HEK293 (cell line): Measurements from ENCODE around the gene B9D1.

Experiments
- CTCF ChIA-PET: fragments of 350-600 bp; formaldehyde crosslinking; extraction: SDS; loops from one replicate; lab custom pipeline; 2021; ENCODE audit warnings: antibody characterized with exemption; lab: Yijun Ruan, JAX
- POLR2A ChIA-PET: fragments of 300-600 bp; formaldehyde crosslinking; extraction: SDS; loops from one replicate; lab custom pipeline; 2020; ENCODE audit warnings: antibody characterized with exemption, inconsistent platforms; lab: Yijun Ruan, JAX
- H3K27ac ChIP-seq: fragments of 200-500 bp; sonication (Bioruptor generic); 2 replicates; pipeline ENCODE4 v1.5.1; 2014; ENCODE audit warnings: low read depth, low read length, control low read depth, inconsistent platforms; ENCODE audit errors: extremely low read depth
- H3K36me3 ChIP-seq, 2 experiments: fragments of 200-500 bp in 1 of 2; sonication (Bioruptor generic) in 1 of 2; 1 replicate in 1 of 2; 2 replicates in 1 of 2; pipeline ENCODE4 v1.5.1; 2014 to 2017; ENCODE audit warnings: inconsistent platforms in 2 of 2, low read length in 2 of 2; ENCODE audit not compliant: control insufficient read depth in 2 of 2, insufficient read depth in 1 of 2
- H3K4me1 ChIP-seq: fragments of 200-500 bp; sonication (Bioruptor generic); 2 replicates; pipeline ENCODE4 v1.5.1; 2014; ENCODE audit warnings: mild to moderate bottlenecking, low read length, inconsistent platforms; ENCODE audit not compliant: control insufficient read depth, insufficient read depth
- H3K4me3 ChIP-seq: 2 replicates; pipeline ENCODE4 v1.5.1; 2011; ENCODE audit warnings: low read depth, mild to moderate bottlenecking, control low read depth, low read length, moderate library complexity
- H3K9me3 ChIP-seq: fragments of 200-500 bp; sonication (Bioruptor generic); 2 replicates; pipeline ENCODE4 v1.5.1; 2014; ENCODE audit warnings: low read depth, low read length, inconsistent platforms; ENCODE audit not compliant: control insufficient read depth, insufficient read depth
- EGR2 ChIP-seq: fragments of 450-650 bp; formaldehyde crosslinking; IDR thresholded peaks from 2 replicates; pipeline ENCODE4 v1.5.1; 2016; ENCODE audit warnings: low read depth, missing biosample characterization, missing genetic modification characterization
- HOXC10 ChIP-seq: sonication (generic); formaldehyde crosslinking; IDR thresholded peaks from 2 replicates; pipeline ENCODE4 v1.8.1; 2023; ENCODE audit warnings: mild to moderate bottlenecking, missing genetic modification reagents
- KLF1 ChIP-seq: fragments of 450-650 bp; formaldehyde crosslinking; IDR thresholded peaks from 2 replicates; pipeline ENCODE4 v1.5.1; 2016; ENCODE audit warnings: missing biosample characterization, missing genetic modification characterization
- ZBTB1 ChIP-seq: fragments of 450-650 bp; formaldehyde crosslinking; IDR thresholded peaks from 2 replicates; pipeline ENCODE4 v1.5.1; 2016; ENCODE audit warnings: missing biosample characterization, missing genetic modification characterization
- ZNF112 ChIP-seq: fragments of 450-650 bp; formaldehyde crosslinking; IDR thresholded peaks from 2 replicates; pipeline ENCODE4 v1.5.0; 2017; ENCODE audit warnings: missing biosample characterization, missing genetic modification characterization
- ZNF146 ChIP-seq: fragments of 450-650 bp; formaldehyde crosslinking; IDR thresholded peaks from 2 replicates; pipeline ENCODE4 v1.5.1; 2016; ENCODE audit warnings: missing biosample characterization, missing genetic modification characterization
- ZNF202 ChIP-seq: fragments of 450-650 bp; formaldehyde crosslinking; IDR thresholded peaks from 2 replicates; pipeline ENCODE4 v1.5.1; 2016; ENCODE audit warnings: missing biosample characterization, missing genetic modification characterization, borderline replicate concordance
- ZNF335 ChIP-seq: fragments of 450-650 bp; formaldehyde crosslinking; conservative IDR thresholded peaks from 2 replicates; pipeline ENCODE4 v1.5.1; 2016; ENCODE audit warnings: missing biosample characterization, missing genetic modification characterization
- ZNF48 ChIP-seq: fragments of 450-650 bp; formaldehyde crosslinking; IDR thresholded peaks from 2 replicates; pipeline ENCODE4 v1.5.1; 2016; ENCODE audit warnings: missing biosample characterization, missing genetic modification characterization
- ZNF501 ChIP-seq: fragments of 450-650 bp; formaldehyde crosslinking; IDR thresholded peaks from 2 replicates; pipeline ENCODE4 v1.5.1; 2016; ENCODE audit warnings: missing biosample characterization, missing genetic modification characterization
- ZNF623 ChIP-seq: fragments of 450-650 bp; formaldehyde crosslinking; IDR thresholded peaks from 2 replicates; pipeline ENCODE4 v1.5.1; 2016; ENCODE audit warnings: missing biosample characterization, missing genetic modification characterization
- TF ChIP-seq, protein P1 (sequence below): fragments of 450-650 bp; formaldehyde crosslinking; IDR thresholded peaks from 2 replicates; pipeline ENCODE4 v1.5.1; 2017; ENCODE audit warnings: missing biosample characterization, mild to moderate bottlenecking, missing genetic modification characterization, moderate library complexity
- TF ChIP-seq, protein P2 (sequence below): fragments of 450-650 bp; formaldehyde crosslinking; IDR thresholded peaks from 2 replicates; pipeline ENCODE4 v1.5.1; 2016; ENCODE audit warnings: missing biosample characterization, missing genetic modification characterization, low read depth
- TF ChIP-seq, protein P3 (sequence below): fragments of 450-650 bp; formaldehyde crosslinking; IDR thresholded peaks from 2 replicates; pipeline ENCODE4 v1.5.1; 2016; ENCODE audit warnings: missing biosample characterization, missing genetic modification characterization
- TF ChIP-seq, protein P4 (sequence below): fragments of 450-650 bp; formaldehyde crosslinking; IDR thresholded peaks from 2 replicates; pipeline ENCODE4 v1.5.1; 2016; ENCODE audit warnings: missing biosample characterization, missing genetic modification characterization

B9D1 gene

DNA sequence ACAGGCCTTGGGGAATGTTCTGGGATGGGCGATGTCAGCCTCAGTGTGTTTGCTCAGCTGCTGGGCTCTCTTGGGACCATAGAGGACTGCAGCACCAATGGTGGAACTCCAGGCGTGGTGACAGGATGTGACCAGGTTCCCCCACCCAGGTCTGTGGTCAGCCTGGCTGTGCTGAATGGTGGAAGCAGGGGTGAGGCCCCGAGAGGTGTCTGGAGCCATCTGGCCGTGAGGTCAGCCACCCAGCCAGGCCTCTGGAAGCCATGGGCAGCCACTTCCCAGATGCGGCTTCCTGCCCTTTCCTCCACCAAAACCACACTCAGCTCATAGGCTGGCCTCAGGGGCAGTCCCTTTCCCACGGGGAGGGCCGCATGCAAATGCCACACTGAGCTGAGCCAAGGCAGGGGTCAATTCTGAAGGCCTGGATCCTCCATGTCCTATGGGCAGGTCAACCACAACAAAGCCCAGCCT lies 8.0 kb upstream of the B9D1 start (continued):
- TF ChIP-seq, protein P1, sequence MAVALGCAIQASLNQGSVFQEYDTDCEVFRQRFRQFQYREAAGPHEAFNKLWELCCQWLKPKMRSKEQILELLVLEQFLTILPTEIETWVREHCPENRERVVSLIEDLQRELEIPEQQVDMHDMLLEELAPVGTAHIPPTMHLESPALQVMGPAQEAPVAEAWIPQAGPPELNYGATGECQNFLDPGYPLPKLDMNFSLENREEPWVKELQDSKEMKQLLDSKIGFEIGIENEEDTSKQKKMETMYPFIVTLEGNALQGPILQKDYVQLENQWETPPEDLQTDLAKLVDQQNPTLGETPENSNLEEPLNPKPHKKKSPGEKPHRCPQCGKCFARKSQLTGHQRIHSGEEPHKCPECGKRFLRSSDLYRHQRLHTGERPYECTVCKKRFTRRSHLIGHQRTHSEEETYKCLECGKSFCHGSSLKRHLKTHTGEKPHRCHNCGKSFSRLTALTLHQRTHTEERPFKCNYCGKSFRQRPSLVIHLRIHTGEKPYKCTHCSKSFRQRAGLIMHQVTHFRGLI (tag by site-specific recombination), result no peak
- TF ChIP-seq ZNF146 (tag by site-specific recombination) (no peak), HOXC10 (CRISPR knock-in tag) (no peak), ZNF335 (no peak), ZNF48 (tag by site-specific recombination) (no peak), EGR2 (tag by site-specific recombination) (no peak), ZNF501 (no peak), ZBTB1 (tag by site-specific recombination) (no peak)
- TF ChIP-seq, protein P2, sequence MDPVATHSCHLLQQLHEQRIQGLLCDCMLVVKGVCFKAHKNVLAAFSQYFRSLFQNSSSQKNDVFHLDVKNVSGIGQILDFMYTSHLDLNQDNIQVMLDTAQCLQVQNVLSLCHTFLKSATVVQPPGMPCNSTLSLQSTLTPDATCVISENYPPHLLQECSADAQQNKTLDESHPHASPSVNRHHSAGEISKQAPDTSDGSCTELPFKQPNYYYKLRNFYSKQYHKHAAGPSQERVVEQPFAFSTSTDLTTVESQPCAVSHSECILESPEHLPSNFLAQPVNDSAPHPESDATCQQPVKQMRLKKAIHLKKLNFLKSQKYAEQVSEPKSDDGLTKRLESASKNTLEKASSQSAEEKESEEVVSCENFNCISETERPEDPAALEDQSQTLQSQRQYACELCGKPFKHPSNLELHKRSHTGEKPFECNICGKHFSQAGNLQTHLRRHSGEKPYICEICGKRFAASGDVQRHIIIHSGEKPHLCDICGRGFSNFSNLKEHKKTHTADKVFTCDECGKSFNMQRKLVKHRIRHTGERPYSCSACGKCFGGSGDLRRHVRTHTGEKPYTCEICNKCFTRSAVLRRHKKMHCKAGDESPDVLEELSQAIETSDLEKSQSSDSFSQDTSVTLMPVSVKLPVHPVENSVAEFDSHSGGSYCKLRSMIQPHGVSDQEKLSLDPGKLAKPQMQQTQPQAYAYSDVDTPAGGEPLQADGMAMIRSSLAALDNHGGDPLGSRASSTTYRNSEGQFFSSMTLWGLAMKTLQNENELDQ (tag by site-specific recombination), result no peak
- TF ChIP-seq, protein P3, sequence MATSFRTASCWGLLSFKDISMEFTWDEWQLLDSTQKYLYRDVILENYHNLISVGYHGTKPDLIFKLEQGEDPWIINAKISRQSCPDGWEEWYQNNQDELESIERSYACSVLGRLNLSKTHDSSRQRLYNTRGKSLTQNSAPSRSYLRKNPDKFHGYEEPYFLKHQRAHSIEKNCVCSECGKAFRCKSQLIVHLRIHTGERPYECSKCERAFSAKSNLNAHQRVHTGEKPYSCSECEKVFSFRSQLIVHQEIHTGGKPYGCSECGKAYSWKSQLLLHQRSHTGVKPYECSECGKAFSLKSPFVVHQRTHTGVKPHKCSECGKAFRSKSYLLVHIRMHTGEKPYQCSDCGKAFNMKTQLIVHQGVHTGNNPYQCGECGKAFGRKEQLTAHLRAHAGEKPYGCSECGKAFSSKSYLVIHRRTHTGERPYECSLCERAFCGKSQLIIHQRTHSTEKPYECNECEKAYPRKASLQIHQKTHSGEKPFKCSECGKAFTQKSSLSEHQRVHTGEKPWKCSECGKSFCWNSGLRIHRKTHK (tag by site-specific recombination), result no peak

DNA sequence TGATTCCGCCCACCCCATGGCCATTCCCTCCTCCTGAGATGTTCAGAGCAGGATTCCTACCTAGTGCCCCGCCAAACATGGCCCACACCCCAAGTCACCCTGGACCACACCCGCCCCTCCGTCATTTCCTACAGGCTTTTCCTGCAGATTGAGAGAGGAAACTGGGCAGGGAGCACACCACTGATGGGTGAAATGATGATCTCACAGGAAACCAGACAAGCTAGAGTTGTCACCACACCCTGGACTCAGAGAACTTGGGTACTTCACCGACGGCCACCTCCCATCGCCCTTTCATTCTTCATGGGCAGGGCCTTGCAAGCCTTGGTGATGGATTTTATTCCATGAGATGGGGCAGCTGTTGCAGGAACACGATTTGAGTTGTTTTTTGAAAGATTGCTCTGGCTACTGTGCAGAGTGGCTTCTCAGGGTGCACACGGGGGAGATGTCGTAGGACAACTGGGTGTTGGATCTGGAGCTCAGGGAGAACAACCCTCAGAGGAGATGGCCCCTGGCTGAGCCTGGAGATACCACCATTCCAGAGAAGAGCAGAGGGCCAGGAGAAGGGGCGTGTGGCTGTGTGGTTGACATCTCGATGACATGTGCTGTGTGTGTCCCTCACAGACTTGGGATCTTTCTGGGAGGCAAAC lies 7.4 kb upstream of the B9D1 start:
- no peaks in the 10 kb centered on the region for H3K9me3 ChIP-seq
- H3K4me3 ChIP-seq, result no peak overlapping the region
- no peaks in the 10 kb centered on the region; a peak in 1 of 3 replicates for H3K36me3 ChIP-seq
- CTCF ChIA-PET, result interaction anchor here (0.6 to 1.2 kb wide), 4 partner anchors 77 to 404 kb away, joined by 3 to 4 read pairs (median 4); no protein-coding TSS in a partner anchor
- H3K27ac ChIP-seq, result no peak overlapping the region
- POLR2A ChIA-PET, result interaction anchor here (2.4 kb wide), 1 partner anchor 8 kb away, joined by 10 read pairs; the partner anchor contains the start of gene MAPK7
- peak; percentile 97 for TF ChIP-seq KLF1 (tag by site-specific recombination)
- TF ChIP-seq, protein P4, sequence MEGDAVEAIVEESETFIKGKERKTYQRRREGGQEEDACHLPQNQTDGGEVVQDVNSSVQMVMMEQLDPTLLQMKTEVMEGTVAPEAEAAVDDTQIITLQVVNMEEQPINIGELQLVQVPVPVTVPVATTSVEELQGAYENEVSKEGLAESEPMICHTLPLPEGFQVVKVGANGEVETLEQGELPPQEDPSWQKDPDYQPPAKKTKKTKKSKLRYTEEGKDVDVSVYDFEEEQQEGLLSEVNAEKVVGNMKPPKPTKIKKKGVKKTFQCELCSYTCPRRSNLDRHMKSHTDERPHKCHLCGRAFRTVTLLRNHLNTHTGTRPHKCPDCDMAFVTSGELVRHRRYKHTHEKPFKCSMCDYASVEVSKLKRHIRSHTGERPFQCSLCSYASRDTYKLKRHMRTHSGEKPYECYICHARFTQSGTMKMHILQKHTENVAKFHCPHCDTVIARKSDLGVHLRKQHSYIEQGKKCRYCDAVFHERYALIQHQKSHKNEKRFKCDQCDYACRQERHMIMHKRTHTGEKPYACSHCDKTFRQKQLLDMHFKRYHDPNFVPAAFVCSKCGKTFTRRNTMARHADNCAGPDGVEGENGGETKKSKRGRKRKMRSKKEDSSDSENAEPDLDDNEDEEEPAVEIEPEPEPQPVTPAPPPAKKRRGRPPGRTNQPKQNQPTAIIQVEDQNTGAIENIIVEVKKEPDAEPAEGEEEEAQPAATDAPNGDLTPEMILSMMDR (tag by site-specific recombination), result no peak
- no peaks in the 10 kb centered on the region; the same call in 1 of the 2 replicates for H3K4me1 ChIP-seq

DNA sequence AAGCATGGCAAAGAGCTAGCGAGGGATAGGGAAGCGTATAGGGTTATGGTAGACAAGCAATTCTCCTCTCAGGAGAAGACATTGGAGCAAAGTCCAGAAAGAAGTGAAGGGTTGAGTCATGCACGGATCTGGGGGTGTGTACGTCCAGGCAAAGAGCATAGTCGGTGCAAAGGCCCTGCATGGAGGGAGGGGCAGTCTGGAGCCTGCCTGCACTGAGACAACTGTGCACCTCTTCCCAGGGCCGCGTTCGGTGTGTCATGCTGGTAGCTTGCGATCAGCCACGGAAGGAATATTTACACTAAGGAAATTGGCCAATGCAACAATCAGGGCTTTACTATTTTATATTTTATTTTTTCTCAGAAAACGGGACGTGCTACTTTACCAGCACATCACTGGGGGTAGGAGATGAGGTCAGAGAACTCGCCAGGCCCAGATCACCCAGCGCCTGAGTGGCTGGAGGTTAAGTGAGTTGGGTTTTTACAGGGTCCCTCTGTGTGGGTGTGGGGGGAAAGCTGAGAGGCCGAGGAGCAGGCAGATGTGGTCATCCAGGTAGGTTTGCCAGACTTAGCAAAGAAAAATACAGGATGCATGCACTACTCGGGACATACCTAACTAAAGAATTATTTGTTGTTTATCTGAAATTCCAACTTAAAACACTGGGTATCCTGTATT lies 6.7 kb upstream of the B9D1 start:
- ChIA-PET CTCF (interaction anchor here (0.8 to 1.2 kb wide), 2 partner anchors 78 to 171 kb away, joined by 3 to 4 read pairs; no protein-coding TSS in a partner anchor), POLR2A (interaction anchor here (2.4 kb wide), 1 partner anchor 9 kb away, joined by 10 read pairs; the partner anchor contains the start of gene MAPK7)
- TF ChIP-seq ZNF202, result no peak
- TF ChIP-seq ZNF112 (tag by site-specific recombination), result peak; percentile 84
- TF ChIP-seq ZNF623 (tag by site-specific recombination), result peak; percentile 66
- no peak overlapping the region for H3K4me3 ChIP-seq
- H3K4me1 ChIP-seq, result no peaks in the 10 kb centered on the region; the same call in 1 of the 2 replicates
- no peaks in the 10 kb centered on the region for H3K36me3 ChIP-seq
- H3K27ac ChIP-seq, result no peak overlapping the region
- H3K9me3 ChIP-seq, result no peaks in the 10 kb centered on the region
